ENCODE measurements around the gene C1orf174.

Gene C1orf174

GRCh38 chr1:3894626-3895278 lies 5.3 kb downstream of the C1orf174 start:
- no peak for DNase-seq (ENCODE audit: low spot score)

GRCh38 chr1:3893190-3893589 lies 6.9 kb downstream of the C1orf174 start:
- no peak for DNase-seq (ENCODE audit: low spot score)

DNA sequence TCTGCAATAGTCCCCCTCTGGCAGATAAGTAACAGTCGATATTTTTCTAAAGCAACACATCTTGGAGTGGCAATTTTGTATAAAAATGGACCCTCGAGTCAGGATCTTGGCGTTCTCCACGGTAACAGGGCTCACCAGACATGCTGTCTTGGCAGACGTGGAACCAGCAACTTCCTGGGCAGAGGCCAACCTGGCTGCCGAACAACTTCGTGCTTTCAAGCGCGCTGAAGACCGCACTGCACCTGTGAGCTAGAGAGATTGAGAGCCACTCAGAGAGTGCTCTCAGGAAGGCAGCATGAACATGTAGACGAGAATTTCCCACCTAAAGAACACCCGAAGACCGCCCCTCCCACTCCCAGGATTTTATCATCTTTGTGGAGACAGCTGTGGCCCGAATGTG lies 7.3 kb downstream of the C1orf174 start:
- DNase-seq (ENCODE audit: low spot score) = no peak

DNA sequence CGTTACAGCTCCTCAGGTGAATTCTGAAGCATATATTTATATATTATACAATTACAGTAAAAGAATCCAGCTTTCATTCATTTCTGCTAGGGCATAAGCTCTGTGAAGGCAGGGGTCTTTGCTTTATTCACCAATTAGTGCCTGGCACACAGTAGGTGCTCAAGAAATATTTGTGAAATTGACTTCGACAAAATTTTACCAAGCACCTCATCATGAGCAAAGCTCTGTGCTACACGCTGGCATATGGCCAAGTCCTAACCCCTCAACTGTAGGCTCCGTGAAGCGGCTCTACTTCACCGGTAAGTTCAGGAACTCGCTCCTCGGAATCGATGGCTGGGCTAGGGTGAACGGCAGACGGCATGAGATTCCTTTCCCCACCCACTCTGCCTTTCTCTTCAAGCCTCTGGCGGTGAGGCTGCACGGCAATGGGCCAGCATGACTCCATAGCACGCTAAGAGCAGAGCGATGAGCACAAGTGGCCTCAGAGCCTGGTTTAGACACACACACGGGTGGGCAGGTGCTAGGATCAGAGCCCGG lies 8.7 kb downstream of the C1orf174 start:
- DNase-seq (ENCODE audit: low spot score) = no peak

DNA sequence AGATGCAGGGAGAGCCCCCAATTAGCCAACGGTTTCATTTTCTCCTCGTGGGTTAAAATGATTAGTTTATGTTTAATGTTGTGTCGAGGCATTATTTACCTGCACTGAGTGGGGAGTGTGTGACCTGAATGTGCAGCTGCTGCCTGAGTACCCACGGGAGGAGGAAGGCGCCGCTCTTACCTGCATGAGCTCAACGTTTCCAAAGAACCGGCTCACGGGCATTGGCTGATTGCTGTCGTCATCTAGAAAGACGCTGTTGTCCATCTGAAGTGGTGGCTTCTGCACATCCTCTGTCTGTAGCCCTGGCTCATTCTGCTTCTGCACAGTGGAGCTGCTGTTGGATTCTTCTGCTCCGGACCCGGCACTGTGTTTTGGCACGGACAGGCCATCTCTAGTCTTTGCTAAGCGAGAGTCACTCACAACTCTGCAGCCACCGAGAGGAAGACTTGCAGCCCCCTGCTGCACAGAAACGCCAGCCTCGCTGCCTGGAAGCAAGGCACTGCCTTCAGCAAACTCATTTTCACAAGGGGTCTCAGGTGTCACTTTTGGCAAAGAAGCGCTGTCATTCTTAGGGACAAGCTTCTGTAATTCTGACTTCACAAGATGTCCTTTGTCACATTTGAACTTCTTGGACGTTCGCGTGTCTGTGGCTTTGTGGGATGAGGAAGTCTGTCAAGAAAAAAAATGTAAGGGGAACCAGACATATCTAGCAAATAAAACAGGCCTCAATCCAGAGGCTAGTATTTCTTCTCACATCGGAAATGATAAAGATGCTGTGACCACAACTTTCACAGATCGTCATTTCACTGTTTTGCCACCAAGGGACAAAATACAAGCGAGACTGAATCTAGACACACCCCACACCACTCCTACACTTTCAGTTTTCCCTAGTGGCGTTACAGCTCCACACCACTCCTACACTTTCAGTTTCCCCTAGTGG lies 9.4 kb downstream of the C1orf174 start:
- no peak for DNase-seq (ENCODE audit: low spot score)

- DNase-seq (ENCODE audit: low spot score) = no peak
Measured at GRCh38 chr1:3889936-3890335, 10.1 kb downstream of the C1orf174 start.

GRCh38 chr1:3888301-3888700 lies 11.8 kb downstream of the C1orf174 start:
- no peak for DNase-seq (ENCODE audit: low spot score)

- no peak for DNase-seq (ENCODE audit: low spot score)
Measured at GRCh38 chr1:3886691-3887090, 13.4 kb downstream of the C1orf174 start.

GRCh38 chr1:3886106-3886670 lies 13.9 kb downstream of the C1orf174 start:
- no peak for DNase-seq (ENCODE audit: low spot score)

DNA sequence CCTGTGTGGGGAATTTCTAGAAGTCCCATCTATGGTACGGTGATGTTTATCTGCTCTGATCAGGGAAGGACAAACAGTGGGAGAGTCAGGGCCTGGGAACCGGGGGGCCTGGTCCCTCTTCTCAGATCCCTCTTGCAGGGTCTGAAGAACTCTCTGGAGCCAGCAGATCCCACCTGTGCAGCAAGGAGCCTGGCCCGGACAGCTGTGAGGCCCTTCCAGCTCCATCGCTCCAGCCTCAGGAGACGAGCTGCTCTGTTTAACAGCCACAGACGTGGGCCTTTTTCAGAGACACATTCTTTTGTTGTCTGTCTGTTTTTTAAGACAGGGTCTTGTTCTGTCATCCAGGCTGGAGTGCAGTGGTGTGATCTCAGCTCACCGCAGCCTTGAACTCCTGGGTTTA lies 14.5 kb downstream of the C1orf174 start:
- DNase-seq (ENCODE audit: low spot score) = no peak

DNA sequence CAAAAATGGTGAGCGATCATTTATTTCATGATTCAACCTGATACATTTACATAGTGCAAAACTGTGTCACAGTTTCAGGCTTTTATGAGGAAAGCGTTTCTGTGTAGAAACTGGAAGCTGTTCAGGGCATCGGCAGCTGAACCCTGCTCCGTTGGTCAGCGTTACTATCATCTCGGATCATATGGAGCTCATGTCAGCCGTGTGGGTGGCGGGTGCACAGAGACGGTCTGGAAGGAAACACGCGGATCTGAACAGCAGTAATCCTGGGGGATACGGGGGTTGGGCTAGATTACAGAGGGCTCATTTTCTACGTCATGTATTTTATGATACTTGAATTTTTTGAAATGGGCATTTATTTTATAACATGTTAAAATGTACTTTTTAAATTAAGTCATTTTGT lies 15.1 kb downstream of the C1orf174 start:
- DNase-seq (ENCODE audit: low spot score) = no peak

- no peak for DNase-seq (ENCODE audit: low spot score)
Measured at GRCh38 chr1:3883194-3883925, 16.7 kb downstream of the C1orf174 start.

- DNase-seq (ENCODE audit: low spot score) = no peak
Measured at GRCh38 chr1:3881193-3881480, 18.9 kb downstream of the C1orf174 start.

GRCh38 chr1:3880429-3881192 lies 19.5 kb downstream of the C1orf174 start:
- no peak for DNase-seq (ENCODE audit: low spot score)

GRCh38 chr1:3879787-3880428 lies 20.2 kb downstream of the C1orf174 start:
- DNase-seq (ENCODE audit: low spot score) = no peak

DNA sequence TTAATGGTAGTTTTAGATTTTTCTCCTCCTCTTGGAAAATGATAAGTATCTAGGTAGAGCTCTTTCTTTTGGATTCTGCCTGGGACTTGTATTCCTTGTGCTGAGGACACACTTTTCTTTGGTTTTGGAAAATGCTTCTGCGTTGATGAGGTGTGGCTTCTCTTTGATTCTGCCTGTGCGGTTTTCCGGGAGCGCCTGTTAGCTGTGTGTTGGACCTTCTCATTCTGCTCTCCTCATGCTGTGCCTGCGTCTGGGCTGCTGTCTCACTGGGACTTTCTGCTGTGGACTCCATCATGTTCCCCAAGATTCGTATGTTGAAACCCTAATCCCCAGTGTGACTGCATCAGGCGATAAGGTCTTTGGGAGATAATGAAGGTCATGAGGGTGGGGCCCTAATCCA lies 21.0 kb downstream of the C1orf174 start:
- DNase-seq (ENCODE audit: low spot score) = no peak

DNA sequence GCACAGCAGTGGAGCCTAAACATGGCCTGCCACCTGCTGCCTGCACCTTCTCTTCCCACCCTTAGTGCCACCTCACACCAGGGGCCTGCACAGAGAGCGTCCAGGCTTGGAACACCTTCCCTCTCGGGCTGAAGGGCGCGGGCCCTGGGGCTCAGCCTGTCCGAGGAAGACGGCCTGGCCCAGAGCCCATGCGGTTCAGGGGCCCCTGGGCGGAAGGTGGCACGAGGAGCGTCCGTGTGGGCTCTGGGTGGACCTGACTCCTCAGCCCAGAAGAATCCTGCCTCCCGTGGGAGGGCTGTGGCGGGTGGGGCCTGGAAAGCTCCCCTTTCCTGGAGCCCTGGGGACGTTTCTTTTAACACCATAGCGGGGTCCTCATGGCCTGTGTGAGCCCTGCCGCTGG lies 23.4 kb downstream of the C1orf174 start:
- DNase-seq (ENCODE audit: low spot score) = no peak

DNA sequence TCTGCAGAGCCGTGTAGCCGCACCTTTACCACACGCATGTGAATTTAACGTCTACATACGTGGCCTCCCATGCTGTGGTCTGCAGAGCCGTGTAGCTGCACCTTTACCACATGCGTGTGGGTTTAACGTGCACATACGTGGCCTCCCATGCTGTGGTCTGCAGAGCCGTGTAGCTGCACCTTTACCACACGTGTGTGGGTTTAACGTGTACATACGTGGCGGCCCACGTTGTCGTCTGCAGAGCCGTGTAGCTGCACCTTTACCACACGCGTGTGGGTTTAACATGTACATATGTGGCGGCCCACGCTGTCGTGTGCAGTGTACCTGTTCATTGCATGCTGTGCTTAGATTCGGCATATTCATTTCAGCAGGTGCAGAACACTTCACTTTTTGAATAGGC lies 25.3 kb downstream of the C1orf174 start:
- no peak for DNase-seq (ENCODE audit: low spot score)

GRCh38 chr1:3872546-3872945 lies 27.5 kb downstream of the C1orf174 start:
- no peak for DNase-seq (ENCODE audit: low spot score)

- DNase-seq (ENCODE audit: low spot score) = no peak
Measured at GRCh38 chr1:3871451-3871805, 28.6 kb downstream of the C1orf174 start.

DNA sequence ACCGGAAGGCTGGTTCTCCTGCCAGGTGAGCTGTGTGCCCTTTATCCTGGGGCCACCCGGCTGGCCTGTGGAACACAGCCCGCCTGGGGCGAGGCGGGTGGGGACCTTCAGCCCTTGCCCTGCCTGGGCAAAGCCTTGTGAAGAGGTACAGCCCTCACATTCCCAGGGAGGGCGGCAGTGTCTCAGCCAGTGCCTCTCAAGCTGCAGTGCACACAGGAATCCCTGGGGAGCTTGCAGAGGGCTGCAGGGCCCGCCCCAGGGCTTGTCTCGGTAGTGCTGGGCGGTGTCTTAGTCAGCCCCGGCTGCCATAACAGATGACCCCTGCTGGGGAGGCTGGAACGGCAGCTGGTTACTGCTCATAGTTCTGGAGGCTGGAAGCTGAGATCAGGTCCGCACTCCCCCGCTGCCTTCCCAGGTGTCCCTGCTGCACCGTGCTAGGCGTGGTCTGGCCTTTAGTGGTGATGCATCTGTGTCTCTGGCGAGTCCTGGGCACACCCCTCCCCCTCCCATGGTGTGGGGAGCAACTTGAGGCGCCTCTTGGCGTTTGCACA lies 30.2 kb downstream of the C1orf174 start:
- DNase-seq (ENCODE audit: low spot score) = no peak
